GF-D8 (cell line): ENCODE measurements around the gene COPS7A.

Experiments used
- DNase-seq: peaks from one replicate; lab custom pipeline; 2025; lab: John Stamatoyannopoulos, UW

COPS7A gene

GRCh38 chr12:6723607-6724408 lies at the start of gene COPS7A:
Gene COPS7A, plus strand, starts transcription at chr12:6724046. Its CDS starts 611 bp downstream, at chr12:6724657.
- DNase-seq, result peak; percentile 97

- no peak for DNase-seq
Observed at GRCh38 chr12:6676962-6677361, 46.9 kb upstream of the COPS7A start.

GRCh38 chr12:6684609-6685008 lies 39.2 kb upstream of the COPS7A start:
- no peak for DNase-seq

GRCh38 chr12:6685814-6686213 lies 38.0 kb upstream of the COPS7A start:
- no peak for DNase-seq

GRCh38 chr12:6688543-6688998 lies 35.3 kb upstream of the COPS7A start:
- peak; percentile 62 for DNase-seq

GRCh38 chr12:6688999-6689882 lies 34.6 kb upstream of the COPS7A start, which contains the start of gene ZNF384:
Gene ZNF384, minus strand, starts transcription at chr12:6689375. Its CDS starts 9,855 bp downstream, at chr12:6679520.
- DNase-seq, result peak; percentile 98

GRCh38 chr12:6691473-6691872 lies 32.4 kb upstream of the COPS7A start:
- DNase-seq, result no peak

- DNase-seq, result no peak
Observed at GRCh38 chr12:6692888-6693287, 31.0 kb upstream of the COPS7A start.

- DNase-seq, result no peak
Observed at GRCh38 chr12:6693832-6694355, 30.0 kb upstream of the COPS7A start.

- DNase-seq, result no peak
Observed at GRCh38 chr12:6694701-6695100, 29.1 kb upstream of the COPS7A start.

- DNase-seq, result peak; percentile 11
Observed at GRCh38 chr12:6695313-6696045, 28.4 kb upstream of the COPS7A start.

- DNase-seq, result no peak
Observed at GRCh38 chr12:6696690-6697583, 26.9 kb upstream of the COPS7A start.

- no peak for DNase-seq
Observed at GRCh38 chr12:6697584-6698351, 26.1 kb upstream of the COPS7A start.

GRCh38 chr12:6698352-6699046 lies 25.3 kb upstream of the COPS7A start:
- DNase-seq, result no peak

- no peak for DNase-seq
Observed at GRCh38 chr12:6699259-6699988, 24.4 kb upstream of the COPS7A start.

- no peak for DNase-seq
Observed at GRCh38 chr12:6699989-6700645, 23.7 kb upstream of the COPS7A start.

- no peak for DNase-seq
Observed at GRCh38 chr12:6700646-6701051, 23.2 kb upstream of the COPS7A start, which contains the start of gene PIANP. Gene PIANP, minus strand, starts transcription at chr12:6700815. Its CDS starts 2,754 bp downstream, at chr12:6698061.
